CD4-positive, alpha-beta T cell treated with Interleukin-4 for 1 hour (primary cell): Measurements from ENCODE around the gene ZGLP1.
"Not testable (repeated sequence)": the region's sequence is repeated elsewhere in the genome, so short reads cannot be mapped to it uniquely, and the experiment has no call there.

ENCODE experiments used
- DNase-seq, 2 donors: peaks; one replicate each; pipeline ENCODE4 v3.0.0-alpha.2; 2020 to 2022

ZGLP1 gene

GRCh38 chr19:10292789-10293636 is 16.6 kb downstream of the ZGLP1 start:
- no peak for DNase-seq

- peak; percentile 77 to 80 for DNase-seq
These were observed 17.3 kb downstream of the ZGLP1 start for GRCh38 chr19:10292206-10292788.

GRCh38 chr19:10291554-10292205 is 17.9 kb downstream of the ZGLP1 start:
- no peak for DNase-seq

- peak; percentile 67 to 71 for DNase-seq
These were observed 18.6 kb downstream of the ZGLP1 start for GRCh38 chr19:10290876-10291553.

- DNase-seq = no peak
These were observed 19.2 kb downstream of the ZGLP1 start for GRCh38 chr19:10290357-10290875.

GRCh38 chr19:10289836-10290356 is 19.7 kb downstream of the ZGLP1 start, which contains the start of gene ICAM5:
TSS of gene ICAM5 (plus strand) at chr19:10289952. CDS start at chr19:10290044, 92 bp downstream.
- DNase-seq = peak in 1 of 2 donors; percentile 46

- peak; percentile 63 to 71 for DNase-seq
These were observed 20.3 kb downstream of the ZGLP1 start for GRCh38 chr19:10289167-10289835.

GRCh38 chr19:10288662-10289166 is 20.9 kb downstream of the ZGLP1 start:
- peak in 1 of 2 donors; percentile 49 for DNase-seq

GRCh38 chr19:10286803-10287737 is 22.5 kb downstream of the ZGLP1 start, which contains the start of gene ICAM4:
TSS of gene ICAM4 (plus strand) at chr19:10286955. CDS start at chr19:10287013, 58 bp downstream.
- peak; percentile 50 to 54 for DNase-seq

- DNase-seq = no peak
These were observed 24.2 kb downstream of the ZGLP1 start for GRCh38 chr19:10285393-10285792.

GRCh38 chr19:10284960-10285278 is 24.7 kb downstream of the ZGLP1 start:
- no peak for DNase-seq

GRCh38 chr19:10284065-10284959 is 25.3 kb downstream of the ZGLP1 start:
- DNase-seq = no peak

GRCh38 chr19:10283301-10284064 is 26.1 kb downstream of the ZGLP1 start:
- DNase-seq = no peak

GRCh38 chr19:10282043-10282442 is 27.6 kb downstream of the ZGLP1 start:
- not testable (repeated sequence) for DNase-seq

- no peak for DNase-seq
These were observed 29.7 kb downstream of the ZGLP1 start for GRCh38 chr19:10279737-10280442.

- DNase-seq = no peak
These were observed 30.7 kb downstream of the ZGLP1 start for GRCh38 chr19:10278935-10279334.

GRCh38 chr19:10277795-10278589 is 31.6 kb downstream of the ZGLP1 start:
- no peak for DNase-seq
